ENCODE measurements around the gene OXLD1.
A peak's percentile ranks its signal among the peaks of the same experiment; 100 is the strongest.

The OXLD1 gene

DNA sequence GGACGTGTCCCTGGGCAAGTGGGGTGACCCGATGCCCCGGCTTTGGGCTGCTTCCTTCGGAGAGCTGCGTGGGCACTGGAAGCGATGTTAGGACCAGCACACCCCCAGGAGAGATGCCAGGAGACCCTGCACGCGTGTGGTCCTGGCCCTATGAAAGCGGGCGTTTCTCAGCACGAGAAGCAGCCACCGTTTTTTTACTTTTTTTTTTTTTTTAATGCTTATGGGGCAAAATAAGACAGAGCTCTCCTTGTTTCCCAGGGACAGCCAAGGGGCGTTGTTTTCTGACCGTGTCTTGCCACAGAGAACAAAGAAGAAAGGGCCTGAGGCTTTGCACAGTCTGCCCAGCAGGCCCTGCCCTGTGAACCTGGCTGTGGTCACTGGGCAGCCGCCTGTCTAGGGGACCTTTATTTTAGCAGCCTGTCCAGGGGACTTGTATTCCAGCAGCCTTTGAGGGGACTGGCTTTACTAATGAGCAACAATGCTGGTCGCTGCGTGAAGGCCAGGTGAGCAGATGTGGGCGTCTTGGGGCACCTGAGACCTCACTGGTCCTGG, 46.7 kb upstream of the OXLD1 start:
- peaks cover 0 to 7% of the 10 kb centered on the region in 2 donors for H3K27me3 ChIP-seq
- no peaks in the 10 kb centered on the region for H3K9me3 ChIP-seq
- H3K27ac ChIP-seq, result peak overlapping the region in 1 of 2 donors; percentile 53
- intact Hi-C loops (cut with DNase I; ENCODE audit: low total_unique reads), result no loop called here
- peaks cover 0 to 26% (median 0%) of the 10 kb centered on the region in 3 donors for H3K36me3 ChIP-seq
- TF ChIP-seq, protein P1, sequence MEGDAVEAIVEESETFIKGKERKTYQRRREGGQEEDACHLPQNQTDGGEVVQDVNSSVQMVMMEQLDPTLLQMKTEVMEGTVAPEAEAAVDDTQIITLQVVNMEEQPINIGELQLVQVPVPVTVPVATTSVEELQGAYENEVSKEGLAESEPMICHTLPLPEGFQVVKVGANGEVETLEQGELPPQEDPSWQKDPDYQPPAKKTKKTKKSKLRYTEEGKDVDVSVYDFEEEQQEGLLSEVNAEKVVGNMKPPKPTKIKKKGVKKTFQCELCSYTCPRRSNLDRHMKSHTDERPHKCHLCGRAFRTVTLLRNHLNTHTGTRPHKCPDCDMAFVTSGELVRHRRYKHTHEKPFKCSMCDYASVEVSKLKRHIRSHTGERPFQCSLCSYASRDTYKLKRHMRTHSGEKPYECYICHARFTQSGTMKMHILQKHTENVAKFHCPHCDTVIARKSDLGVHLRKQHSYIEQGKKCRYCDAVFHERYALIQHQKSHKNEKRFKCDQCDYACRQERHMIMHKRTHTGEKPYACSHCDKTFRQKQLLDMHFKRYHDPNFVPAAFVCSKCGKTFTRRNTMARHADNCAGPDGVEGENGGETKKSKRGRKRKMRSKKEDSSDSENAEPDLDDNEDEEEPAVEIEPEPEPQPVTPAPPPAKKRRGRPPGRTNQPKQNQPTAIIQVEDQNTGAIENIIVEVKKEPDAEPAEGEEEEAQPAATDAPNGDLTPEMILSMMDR (IDR thresholded peaks at IDR 0.05), result no peak
- H3K4me1 ChIP-seq, result peaks cover 0 to 43% (median 25%) of the 10 kb centered on the region in 4 donors
- DNase-seq, result no peak
- H3K4me3 ChIP-seq, result peak overlapping the region; percentile 64 to 92

DNA sequence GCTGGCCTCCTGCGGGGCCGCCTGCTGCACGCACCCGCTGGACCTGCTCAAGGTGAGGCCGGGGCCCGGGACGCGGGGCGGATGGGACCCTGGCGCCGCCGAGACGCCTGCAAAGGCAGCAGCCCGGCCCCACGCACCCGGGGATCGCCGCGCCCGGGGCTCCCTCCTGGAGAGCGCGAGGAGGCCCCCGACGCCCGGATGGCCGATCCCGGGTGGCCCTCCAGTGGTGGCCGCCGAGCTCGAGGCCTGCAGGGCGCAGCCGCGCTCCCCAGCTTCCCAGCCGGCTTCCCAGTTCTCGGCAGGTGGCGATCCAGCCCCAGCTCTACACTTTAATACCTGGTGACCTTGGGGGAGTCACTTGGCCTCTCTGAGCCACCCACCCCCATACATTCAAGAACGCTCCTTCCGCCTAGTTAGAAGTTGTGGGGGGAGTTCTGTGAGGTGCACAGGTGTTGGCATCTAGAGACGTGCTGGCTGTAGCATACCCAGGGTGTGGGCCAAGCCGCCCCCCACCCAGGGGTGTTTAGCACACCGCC, 46.1 kb upstream of the OXLD1 start:
- intact Hi-C loops (cut with DNase I; ENCODE audit: low total_unique reads), result no loop called here
- Histone ChIP-seq H3K4me1 (peaks cover 0 to 43% (median 25%) of the 10 kb centered on the region in 4 donors), H3K4me3 (peak overlapping the region; percentile 64 to 92), H3K36me3 (peaks cover 0 to 26% (median 3%) of the 10 kb centered on the region in 3 donors), H3K27me3 (peaks cover 0 to 7% of the 10 kb centered on the region in 2 donors), H3K27ac (peak overlapping the region; percentile 49 to 53), H3K9me3 (no peaks in the 10 kb centered on the region)
- TF ChIP-seq, protein P1 (IDR thresholded peaks at IDR 0.05), result no peak
- DNase-seq, result no peak

DNA sequence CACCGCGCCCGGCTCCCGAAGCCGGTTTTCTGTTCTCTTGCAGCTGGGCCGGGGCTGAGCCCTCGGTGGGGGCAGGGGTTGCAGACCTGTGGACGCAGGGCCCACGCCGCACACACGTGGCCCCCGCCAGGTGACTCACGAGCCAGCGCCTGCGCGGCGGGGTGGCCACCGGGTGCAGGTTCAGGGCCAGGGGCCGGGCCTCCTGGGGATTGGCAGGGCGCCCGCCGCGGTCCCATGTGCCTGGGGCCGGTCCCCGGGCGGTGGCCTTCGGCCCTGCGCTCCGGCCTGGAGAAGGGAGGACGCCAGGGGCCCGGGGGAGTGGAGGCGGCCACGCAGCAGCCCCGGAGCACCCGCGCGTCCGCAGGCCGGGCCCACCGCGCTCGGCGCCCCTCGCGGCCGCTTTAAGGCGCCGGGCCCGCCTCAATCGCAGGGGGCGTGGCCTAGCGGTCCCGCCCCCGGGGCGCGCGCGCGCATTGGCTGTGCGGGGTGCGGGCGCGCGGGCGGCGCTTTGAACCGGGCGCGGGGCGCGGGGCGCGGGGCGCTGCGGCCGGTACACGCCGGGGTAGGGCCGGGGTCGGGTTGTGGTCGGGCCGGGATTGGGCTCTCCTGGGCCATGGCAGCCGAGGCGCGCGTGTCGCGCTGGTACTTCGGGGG, 45.5 kb upstream of the OXLD1 start, which contains the start of gene SLC25A10:
Gene SLC25A10 (plus strand): TSS at position 471 of the 654 bp plus-strand sequence. CDS start 143 bp downstream, at position 614.
- TF ChIP-seq, protein P1 (IDR thresholded peaks at IDR 0.05), result peak in 1 of 2 experiments; percentile 28
- Histone ChIP-seq H3K4me1 (peaks cover 0 to 43% (median 25%) of the 10 kb centered on the region in 4 donors), H3K27me3 (peaks cover 0 to 7% of the 10 kb centered on the region in 2 donors), H3K9me3 (no peaks in the 10 kb centered on the region), H3K36me3 (peaks cover 0 to 26% (median 9%) of the 10 kb centered on the region in 3 donors), H3K27ac (peak within 1 kb of the TSS; percentile 49 to 53), H3K4me3 (peak within 1 kb of the TSS; percentile 64 to 92)
- intact Hi-C loops (cut with DNase I; ENCODE audit: low total_unique reads), result no loop called here
- peak; percentile 53 to 83 for DNase-seq

DNA sequence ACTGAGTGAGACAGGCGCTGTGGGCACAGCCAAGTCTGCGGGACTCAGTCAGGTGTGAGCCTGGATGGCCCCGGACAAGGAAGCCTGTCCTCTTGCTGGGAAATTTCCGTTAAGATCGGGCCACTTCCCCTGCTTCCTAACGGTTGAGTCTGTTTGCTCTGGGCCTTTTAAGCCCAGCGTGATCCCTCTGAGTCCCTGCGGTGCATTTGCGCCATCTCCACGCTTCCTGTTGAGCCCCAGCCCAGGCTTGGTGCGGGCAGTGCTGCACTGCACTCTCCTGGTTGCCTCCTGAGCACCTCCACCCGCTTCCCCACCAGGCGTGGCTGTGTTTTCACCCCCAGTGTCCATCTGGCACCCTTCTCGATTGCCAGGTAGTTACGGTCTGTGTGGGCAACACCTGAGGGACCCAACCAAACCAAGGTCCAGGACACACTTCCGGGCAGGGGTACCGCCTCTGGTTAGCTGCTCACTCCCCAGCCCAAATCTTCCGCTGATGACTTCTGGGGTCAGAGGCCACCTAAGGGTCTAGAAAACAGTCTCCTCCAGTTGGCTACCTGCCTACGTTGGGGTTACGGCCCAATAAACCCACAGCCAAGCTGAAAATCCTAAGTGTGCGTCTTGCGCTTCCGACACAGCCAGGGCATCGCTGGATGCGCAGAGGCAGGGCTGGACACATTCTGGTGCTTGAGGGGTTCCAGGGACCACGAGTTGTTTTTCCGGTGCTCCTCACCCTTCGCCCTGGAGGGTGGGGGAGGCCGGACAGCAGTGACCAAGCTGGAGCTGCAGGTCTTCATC, 44.3 kb upstream of the OXLD1 start:
- H3K27ac ChIP-seq, result peak overlapping the region in 1 of 2 donors; percentile 46
- TF ChIP-seq, protein P1 (IDR thresholded peaks at IDR 0.05), result no peak
- H3K4me3 ChIP-seq, result peak overlapping the region; percentile 64 to 92
- H3K36me3 ChIP-seq, result peaks cover 0 to 26% (median 19%) of the 10 kb centered on the region in 3 donors
- H3K27me3 ChIP-seq, result peaks cover 0 to 7% of the 10 kb centered on the region in 2 donors
- no peaks in the 10 kb centered on the region for H3K9me3 ChIP-seq
- intact Hi-C loops (cut with DNase I; ENCODE audit: low total_unique reads), result no loop called here
- peaks cover 0 to 43% (median 25%) of the 10 kb centered on the region in 4 donors for H3K4me1 ChIP-seq
- DNase-seq, result no peak

DNA sequence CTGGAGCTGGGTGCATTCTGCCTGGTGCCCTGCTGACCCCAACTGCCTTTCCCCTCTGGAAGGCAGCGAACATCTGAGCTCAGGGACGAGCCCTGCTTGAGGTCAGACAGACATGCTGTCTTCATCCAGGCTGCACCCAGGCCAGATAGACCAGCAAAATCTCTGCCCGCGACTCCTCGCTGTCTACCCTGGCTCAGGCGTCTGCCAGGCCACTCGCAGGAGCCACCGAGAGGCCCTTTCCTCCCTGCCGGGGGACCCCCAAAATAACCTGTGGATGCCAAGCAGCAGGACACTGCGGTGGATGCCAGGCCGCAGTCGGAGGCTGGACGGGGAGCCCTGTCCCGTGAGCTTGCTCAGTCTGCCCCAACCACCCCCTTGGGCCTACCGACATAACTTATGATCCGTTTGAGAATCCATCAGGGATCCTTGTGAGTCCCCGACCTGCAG, 42.4 kb upstream of the OXLD1 start:
- no peak for DNase-seq
- TF ChIP-seq, protein P1 (IDR thresholded peaks at IDR 0.05), result no peak
- Histone ChIP-seq H3K36me3 (peaks cover 0 to 33% (median 22%) of the 10 kb centered on the region in 3 donors), H3K27ac (no peak overlapping the region), H3K4me3 (no peak overlapping the region), H3K9me3 (no peaks in the 10 kb centered on the region), H3K4me1 (peaks cover 0 to 42% (median 32%) of the 10 kb centered on the region in 4 donors), H3K27me3 (peaks cover 0 to 7% of the 10 kb centered on the region in 2 donors)
- intact Hi-C loops (cut with DNase I; ENCODE audit: low total_unique reads), result no loop called here
